Fibroblast of lung (primary cell): ENCODE results near the gene PRDM16. TPM values are rescaled to one million over a fixed set of nuclear protein-coding genes. Genes with fewer than 3 reads are reported as not detected.

Source experiments
- DNase-seq, 2 donors: peaks; one replicate each; pipeline versions ENCODE4 v3.0.0 to v3.0.0-alpha.2; 2010; ENCODE audit warnings: low read depth in 2 of 2
- H2AFZ ChIP-seq: 2 replicates; pipeline ENCODE4 v1.5.1; 2012; ENCODE audit warnings: low read length, control low read depth, inconsistent platforms
- H3K27ac ChIP-seq: 2 replicates; pipeline ENCODE4 v1.5.1; 2011; ENCODE audit warnings: low read length, control low read depth; ENCODE audit not compliant: insufficient read depth
- H3K27me3 ChIP-seq: 2 replicates; pipeline ENCODE4 v1.5.1; 2011; ENCODE audit warnings: mild to moderate bottlenecking, low read length; ENCODE audit not compliant: control insufficient read depth, insufficient read depth
- H3K36me3 ChIP-seq: 2 replicates; pipeline ENCODE4 v1.5.1; 2011; ENCODE audit warnings: low read length; ENCODE audit not compliant: control insufficient read depth, insufficient read depth
- H3K4me1 ChIP-seq: 2 replicates; pipeline ENCODE4 v1.5.1; 2011; ENCODE audit warnings: low read length; ENCODE audit not compliant: control insufficient read depth, insufficient read depth; ENCODE audit errors: extremely low read depth
- H3K4me2 ChIP-seq: 2 replicates; pipeline ENCODE4 v1.5.1; 2011; ENCODE audit warnings: low read length, control low read depth; ENCODE audit not compliant: insufficient read depth; ENCODE audit errors: extremely low read depth
- H3K4me3 ChIP-seq, 4 experiments: fragments of 200-600 bp in 1 of 4; sonication (generic) in 1 of 4; replicated peaks in 1 of 4; 2 replicates each; pipeline ENCODE4 v1.5.1; 2011 to 2016; ENCODE audit warnings: low read length in 4 of 4, low read depth in 3 of 4, mild to moderate bottlenecking in 3 of 4, control low read depth in 2 of 4, inconsistent platforms in 1 of 4, mixed read lengths in 1 of 4; ENCODE audit not compliant: insufficient read depth in 1 of 4; ENCODE audit errors: control extremely low read depth in 1 of 4
- H3K79me2 ChIP-seq: 2 replicates; pipeline ENCODE4 v1.5.1; 2012; ENCODE audit warnings: mild to moderate bottlenecking, low read length, inconsistent platforms; ENCODE audit not compliant: control insufficient read depth, insufficient read depth
- H3K9ac ChIP-seq: 2 replicates; pipeline ENCODE4 v1.5.1; 2011; ENCODE audit warnings: mild to moderate bottlenecking, low read length, control low read depth; ENCODE audit not compliant: insufficient read depth
- H3K9me3 ChIP-seq: 2 replicates; pipeline ENCODE4 v1.5.1; 2012; ENCODE audit warnings: low read depth, low read length; ENCODE audit not compliant: control insufficient read depth, insufficient read depth
- H4K20me1 ChIP-seq: 2 replicates; pipeline ENCODE4 v1.5.1; 2011; ENCODE audit warnings: low read length; ENCODE audit not compliant: control insufficient read depth, insufficient read depth; ENCODE audit errors: extremely low read depth
- CTCF ChIP-seq, 2 donors: IDR thresholded peaks in 1 of 2; conservative IDR thresholded peaks in 1 of 2; 1 replicate in 1 of 2; 2 replicates in 1 of 2; pipeline ENCODE4 v1.5.1; 2011 to 2012; ENCODE audit warnings: low read length in 2 of 2, control low read depth in 1 of 2, inconsistent platforms in 1 of 2, low read depth in 1 of 2, mild to moderate bottlenecking in 1 of 2
- EZH2 ChIP-seq: IDR thresholded peaks from 2 replicates; pipeline ENCODE4 v1.5.1; 2012; ENCODE audit warnings: low read length, control low read depth, mild to moderate bottlenecking; ENCODE audit errors: missing control alignments
- polyA plus RNA-seq, 2 donors: library from polyadenylated mRNA; depleted of rRNA in 1 of 2; stranded (reverse) in 1 of 2; unstranded in 1 of 2; fragments of >200 nt; gene quantifications; 2 replicates each; pipeline ENCODE4 v1.2.1, GENCODE V29; 2011 to 2012; ENCODE audit warnings: missing spikeins in 1 of 2
- total RNA-seq: library from RNA; depleted of rRNA; stranded (reverse); fragments of >200 nt; gene quantifications from 2 replicates; pipeline ENCODE4 v1.2.1, GENCODE V29; 2014

Gene PRDM16
- total and polyA plus RNA-seq, 2 donors (not counting 1 experiment from before 2014, with no cell fraction given), result 0.30 to 1.8 TPM

GRCh38 chr1:3465935-3466321 is 396.9 kb downstream of the PRDM16 start:
- TF ChIP-seq CTCF (conservative IDR thresholded peaks at IDR 0.05 in 1 of 2, IDR thresholded peaks at IDR 0.05 in 1 of 2; ENCODE audit: low read depth in 1 of 2, low read length in 2 of 2), result no peak
- no peak for TF ChIP-seq EZH2
- Histone ChIP-seq H3K27ac (no peak overlapping the region), H3K27me3 (no peaks in the 10 kb centered on the region), H3K9me3 (no peaks in the 10 kb centered on the region), H3K4me2 (no peak overlapping the region), H2AFZ (no peak overlapping the region), H3K4me1 (no peaks in the 10 kb centered on the region), H3K4me3 (no peak overlapping the region), H4K20me1 (no peaks in the 10 kb centered on the region), H3K36me3 (no peaks in the 10 kb centered on the region), H3K79me2 (no peaks in the 10 kb centered on the region), H3K9ac (no peak overlapping the region)
- DNase-seq, result no peak

- Histone ChIP-seq H3K9ac (no peak overlapping the region), H4K20me1 (no peaks in the 10 kb centered on the region), H3K27ac (no peak overlapping the region), H3K4me2 (no peak overlapping the region), H3K36me3 (no peaks in the 10 kb centered on the region), H3K79me2 (no peaks in the 10 kb centered on the region), H3K4me1 (no peaks in the 10 kb centered on the region), H3K27me3 (no peaks in the 10 kb centered on the region), H3K4me3 (no peak overlapping the region), H2AFZ (no peak overlapping the region), H3K9me3 (no peaks in the 10 kb centered on the region)
- no peak for DNase-seq
- TF ChIP-seq CTCF (conservative IDR thresholded peaks at IDR 0.05 in 1 of 2, IDR thresholded peaks at IDR 0.05 in 1 of 2; ENCODE audit: low read depth in 1 of 2, low read length in 2 of 2) (no peak), EZH2 (no peak)
Measured at GRCh38 chr1:3466366-3467075, 397.5 kb downstream of the PRDM16 start.

GRCh38 chr1:3467096-3468036 is 398.4 kb downstream of the PRDM16 start:
- Histone ChIP-seq H4K20me1 (no peaks in the 10 kb centered on the region), H3K4me2 (no peak overlapping the region), H2AFZ (no peak overlapping the region), H3K4me3 (no peak overlapping the region), H3K9me3 (no peaks in the 10 kb centered on the region), H3K27ac (no peak overlapping the region), H3K36me3 (no peaks in the 10 kb centered on the region), H3K79me2 (no peaks in the 10 kb centered on the region), H3K4me1 (no peaks in the 10 kb centered on the region), H3K9ac (no peak overlapping the region), H3K27me3 (no peaks in the 10 kb centered on the region)
- DNase-seq, result no peak
- TF ChIP-seq EZH2 (no peak), CTCF (conservative IDR thresholded peaks at IDR 0.05 in 1 of 2, IDR thresholded peaks at IDR 0.05 in 1 of 2; ENCODE audit: low read depth in 1 of 2, low read length in 2 of 2) (no peak)
